Stimulated activated effector memory CD8-positive, alpha-beta T cell treated with anti-CD3 and anti-CD28 coated beads, Interleukin-12 subunit alpha, Interleukin-12 subunit beta, amount 100 ng/mL, for 72 hours (primary cell): ENCODE measurements around the gene RASL10B.

ENCODE experiments used
- ATAC-seq: fragments of 150-1000 bp; cut with Tn5 transposase; 2 replicates; pipeline ENCODE4 v1.10.0; 2021
- DNase-seq, 2 donors: peaks; one replicate each; pipeline ENCODE4 v3.0.0; 2021 to 2022; ENCODE audit warnings: low spot score in 2 of 2
- H3K27ac Mint-ChIP-seq: one replicate; pipeline ENCODE4 v1.8.0; 2022; ENCODE audit warnings: mild to moderate bottlenecking, mixed read lengths
- H3K36me3 Mint-ChIP-seq: one replicate; pipeline ENCODE4 v1.8.0; 2022; ENCODE audit warnings: mild to moderate bottlenecking, mixed read lengths
- H3K4me1 Mint-ChIP-seq: one replicate; pipeline ENCODE4 v1.8.0; 2022; ENCODE audit warnings: mixed read lengths
- H3K4me3 Mint-ChIP-seq: one replicate; pipeline ENCODE4 v1.8.0; 2022; ENCODE audit warnings: mild to moderate bottlenecking, mixed read lengths
- H3K9me3 Mint-ChIP-seq: one replicate; pipeline ENCODE4 v1.8.0; 2022; ENCODE audit warnings: mixed read lengths

The RASL10B gene

DNA sequence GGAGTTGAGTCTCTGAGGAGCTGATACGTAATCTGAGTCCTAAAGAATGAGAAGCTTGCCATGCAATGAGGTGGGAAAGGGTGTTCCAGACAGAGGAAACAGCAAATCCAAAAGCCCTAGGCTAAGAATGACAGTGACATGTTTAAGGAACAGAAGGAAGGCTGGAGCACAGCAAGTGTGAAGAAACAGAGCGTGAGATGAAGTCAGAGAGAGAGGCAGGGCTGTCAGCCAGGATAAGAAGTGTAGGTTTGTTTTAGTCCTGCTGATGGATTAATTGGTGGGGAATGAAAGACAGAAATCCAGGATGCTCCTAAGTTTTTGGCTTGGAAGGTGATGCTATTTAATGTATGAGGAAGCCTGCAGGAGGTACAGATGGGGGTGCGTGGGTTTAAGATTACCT, 49.5 kb downstream of the RASL10B start:
- Mint-ChIP-seq H3K27ac (no peak overlapping the region), H3K4me1 (no peaks in the 10 kb centered on the region), H3K36me3 (no peaks in the 10 kb centered on the region), H3K9me3 (no peaks in the 10 kb centered on the region), H3K4me3 (no peak overlapping the region)
- ATAC-seq (no peak), DNase-seq (no peak)

DNA sequence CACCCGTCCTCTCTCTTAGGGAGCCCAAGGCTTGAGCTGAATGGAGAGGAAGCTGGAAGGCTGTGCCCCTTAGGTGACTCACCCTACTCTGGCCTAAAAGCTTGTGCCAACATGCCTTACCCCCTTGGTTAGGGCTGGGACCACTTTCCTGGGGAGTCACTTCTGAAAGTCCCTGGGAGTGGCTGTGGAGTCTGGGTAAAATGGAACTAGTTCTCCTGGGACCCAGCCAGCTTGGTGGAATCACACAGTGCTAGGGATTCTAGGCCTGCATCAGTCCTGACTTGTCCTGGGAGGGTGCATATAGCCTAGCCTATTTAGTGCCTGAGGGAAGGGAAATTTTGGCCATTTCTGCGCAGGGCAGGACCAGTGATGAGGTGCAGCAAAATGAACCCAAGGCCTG, 53.5 kb downstream of the RASL10B start:
- Mint-ChIP-seq H3K36me3 (no peaks in the 10 kb centered on the region), H3K4me3 (no peak overlapping the region), H3K9me3 (no peaks in the 10 kb centered on the region), H3K4me1 (no peaks in the 10 kb centered on the region), H3K27ac (no peak overlapping the region)
- ATAC-seq (no peak), DNase-seq (no peak)

DNA sequence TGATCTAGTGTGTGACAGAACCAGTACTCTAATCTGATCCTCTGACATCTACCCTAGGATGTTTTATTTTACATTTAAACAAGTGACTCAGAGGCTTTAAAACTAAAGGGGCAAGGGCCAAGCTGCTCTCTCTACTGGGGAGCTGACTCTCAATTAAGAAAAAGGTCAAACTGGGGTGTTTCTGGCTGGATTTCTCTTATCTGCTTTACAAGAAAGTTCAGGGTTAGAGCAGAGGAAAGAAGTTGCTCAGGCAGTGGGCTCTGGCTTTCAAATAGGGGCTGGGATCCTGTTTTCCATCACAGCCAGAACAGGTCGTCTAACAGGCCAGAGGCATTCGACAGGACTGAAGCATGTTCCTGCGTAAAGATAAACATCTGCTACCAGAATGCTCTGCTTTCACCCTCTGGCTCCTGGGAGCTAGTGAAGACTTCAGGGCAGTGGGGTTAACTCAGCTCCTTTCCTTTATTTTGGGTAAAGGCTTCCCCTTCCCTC, 55.5 kb downstream of the RASL10B start:
- DNase-seq (no peak), ATAC-seq (no peak)
- Mint-ChIP-seq H3K27ac (no peak overlapping the region), H3K4me1 (no peaks in the 10 kb centered on the region), H3K36me3 (no peaks in the 10 kb centered on the region), H3K9me3 (no peaks in the 10 kb centered on the region), H3K4me3 (no peak overlapping the region)

DNA sequence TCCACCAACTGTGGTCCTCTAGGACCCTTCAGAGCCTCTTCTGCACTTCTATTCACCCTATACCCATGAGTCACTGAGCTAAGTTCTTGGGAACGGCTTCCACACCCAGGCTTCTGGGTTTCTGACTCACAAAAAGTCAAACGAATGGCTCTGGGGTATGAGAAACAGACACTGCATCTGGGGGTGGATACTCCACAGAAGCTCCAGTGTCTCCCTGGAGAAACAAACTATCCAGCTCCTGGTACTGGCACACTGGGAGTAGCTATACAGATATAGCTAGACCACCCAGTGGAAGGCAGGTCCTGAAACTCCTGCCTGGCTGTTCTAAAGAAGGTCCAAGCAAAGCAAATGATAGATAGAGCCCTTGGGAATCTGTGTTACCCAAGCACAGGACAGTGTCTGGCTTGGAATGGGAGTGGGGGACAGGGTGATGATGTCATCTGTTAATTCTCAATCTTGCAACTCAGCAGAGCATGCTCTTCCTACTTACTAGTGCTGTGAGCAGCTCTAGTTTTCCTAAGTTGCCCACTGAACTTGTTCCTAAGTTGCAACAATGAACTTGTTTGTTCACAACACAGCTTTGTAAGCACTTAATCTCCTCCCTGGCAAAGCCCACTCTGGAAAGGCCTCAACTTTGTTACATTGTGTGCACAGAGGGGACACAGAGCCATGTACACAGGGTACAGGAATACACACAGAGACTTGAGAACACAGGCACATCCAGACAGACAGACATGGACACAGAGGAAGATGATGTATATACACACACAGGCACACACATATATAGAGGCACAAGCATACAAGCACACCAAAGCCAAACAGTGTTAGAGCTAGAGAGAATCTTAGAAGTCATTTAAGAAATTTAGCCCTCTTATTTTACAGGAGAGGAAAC, 57.3 kb downstream of the RASL10B start:
- no peaks in the 10 kb centered on the region for H3K9me3 Mint-ChIP-seq
- no peak overlapping the region for H3K27ac Mint-ChIP-seq
- H3K36me3 Mint-ChIP-seq = no peaks in the 10 kb centered on the region
- DNase-seq (no peak), ATAC-seq (peak; percentile 63)
- no peaks in the 10 kb centered on the region for H3K4me1 Mint-ChIP-seq
- no peak overlapping the region for H3K4me3 Mint-ChIP-seq

DNA sequence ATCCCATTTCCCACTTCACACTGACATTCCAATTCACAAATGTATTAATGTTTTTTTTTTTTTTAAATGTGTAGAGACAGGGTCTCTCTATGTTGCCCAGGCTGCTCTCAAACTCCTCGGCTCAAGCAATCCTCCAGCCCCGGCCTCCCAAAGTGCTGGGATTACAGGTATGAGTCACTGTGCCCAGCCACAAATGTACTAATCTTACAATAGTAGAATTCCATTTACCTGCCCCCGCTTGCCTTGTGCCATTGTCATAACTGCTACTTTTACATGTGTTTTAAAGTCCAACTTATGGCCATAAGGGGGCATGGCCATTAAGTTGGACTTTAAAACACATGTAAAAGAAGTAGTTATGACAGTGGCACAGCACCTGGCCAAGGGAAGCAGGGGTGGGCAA, 59.4 kb downstream of the RASL10B start:
- H3K4me3 Mint-ChIP-seq = no peak overlapping the region

DNA sequence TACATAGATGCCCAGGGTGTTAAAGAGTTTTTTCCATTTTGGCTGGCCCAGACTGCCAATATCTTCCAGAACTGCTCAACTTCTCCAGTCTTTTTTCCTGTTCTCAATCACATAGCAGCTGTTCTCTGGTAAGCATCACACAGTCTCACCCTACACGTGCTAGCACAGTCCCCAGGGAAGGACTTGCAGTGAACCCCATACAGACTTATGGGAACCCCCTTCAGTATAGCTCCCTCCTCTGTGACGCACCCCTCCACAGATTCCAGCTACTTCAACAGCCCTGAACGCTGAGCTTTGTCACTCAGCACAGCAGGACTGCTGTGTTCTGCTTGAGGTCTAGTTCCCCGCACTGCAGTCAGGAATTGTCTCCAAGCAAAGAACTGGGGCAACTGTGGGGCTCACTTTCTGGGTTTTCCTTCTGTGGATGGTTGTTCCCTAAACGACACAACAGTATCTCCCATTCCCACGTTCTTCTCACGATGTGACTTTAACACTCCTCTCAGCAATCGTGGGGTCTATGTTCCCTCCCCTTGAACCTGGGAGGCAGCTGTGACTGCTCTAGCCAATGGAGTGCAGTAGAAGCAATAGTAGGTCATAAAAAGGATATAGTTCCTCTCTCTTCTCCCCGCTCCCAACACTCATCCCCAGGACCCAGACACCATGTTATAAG, 60.4 kb downstream of the RASL10B start:
- ATAC-seq (no peak), DNase-seq (no peak)
- Mint-ChIP-seq H3K27ac (no peak overlapping the region), H3K4me1 (no peaks in the 10 kb centered on the region), H3K4me3 (no peak overlapping the region), H3K9me3 (no peaks in the 10 kb centered on the region), H3K36me3 (no peaks in the 10 kb centered on the region)

More for the DNA sequence above, 59.4 kb downstream of the RASL10B start:
- Mint-ChIP-seq H3K27ac (no peak overlapping the region), H3K36me3 (no peaks in the 10 kb centered on the region), H3K4me1 (no peaks in the 10 kb centered on the region), H3K9me3 (no peaks in the 10 kb centered on the region)
- no peak for ATAC-seq
- no peak for DNase-seq
